NT2/D1 (cell line): Measurements from ENCODE around the gene MPIG6B.

Source experiments
- SUZ12 ChIP-seq: IDR thresholded peaks from 2 replicates; pipeline ENCODE4 v1.6.1; 2011; ENCODE audit not compliant: insufficient read length, insufficient read depth; ENCODE audit errors: extremely low read depth
- ZNF274 ChIP-seq: IDR thresholded peaks from 2 replicates; pipeline ENCODE4 v1.6.1; 2011; ENCODE audit warnings: mild to moderate bottlenecking, low read depth, low read length

- TF ChIP-seq SUZ12, result no peak
- TF ChIP-seq ZNF274, result no peak
Observed at GRCh38 chr6:31722173-31722572, 1.0 kb upstream of the MPIG6B start.
